GM12891 (cell line): ENCODE results near the gene ZNF207.

Source experiments
- POLR2A ChIP-seq: IDR thresholded peaks from 2 replicates; pipeline ENCODE4 v1.6.1; 2011; ENCODE audit warnings: low read depth, low read length, control low read depth
- POLR2AphosphoS5 ChIP-seq: IDR thresholded peaks from 2 replicates; pipeline ENCODE4 v1.6.1; 2011; ENCODE audit warnings: low read depth, low read length, control low read depth
- TAF1 ChIP-seq: IDR thresholded peaks from 2 replicates; pipeline ENCODE4 v1.6.1; 2011; ENCODE audit warnings: low read depth, low read length, control low read depth

GRCh38 chr17:32357615-32358014 is 7.7 kb downstream of the ZNF207 start:
- no peak for TF ChIP-seq POLR2AphosphoS5
- no peak for TF ChIP-seq POLR2A
- no peak for TF ChIP-seq TAF1
